Left lung (tissue), 10 donors: Measurements from ENCODE around the gene OCRL. TPM values are rescaled to one million over a fixed set of nuclear protein-coding genes. Genes with fewer than 3 reads are reported as not detected.

ENCODE experiments used
- ATAC-seq: fragments of 200-7000 bp; cut with Tn5 transposase; one replicate; pipeline ENCODE4 v1.9.1; 2020; ENCODE audit warnings: moderate library complexity
- DNase-seq, 4 donors: peaks; one replicate each; pipeline ENCODE4 v3.0.0-alpha.2; 2013 to 2020
- H3K27ac ChIP-seq, 2 donors: fragments of 200-600 bp; sonication (generic) in 1 of 2; one replicate each; pipeline versions ENCODE4 v1.5.0 to v1.8.0; 2020 to 2021
- H3K27me3 ChIP-seq, 2 donors: fragments of 200-600 bp; sonication (generic) in 1 of 2; one replicate each; pipeline versions ENCODE4 v1.5.0 to v1.8.0; 2020 to 2021
- H3K36me3 ChIP-seq, 2 donors: fragments of 200-600 bp; sonication (generic) in 1 of 2; one replicate each; pipeline versions ENCODE4 v1.5.0 to v1.8.0; 2020 to 2021
- H3K4me1 ChIP-seq, 2 donors: fragments of 200-600 bp; one replicate each; pipeline ENCODE4 v1.8.0; 2021
- H3K4me3 ChIP-seq, 2 donors: fragments of 200-600 bp; sonication (generic) in 1 of 2; one replicate each; pipeline versions ENCODE4 v1.5.0 to v1.8.0; 2020 to 2021; ENCODE audit warnings: mild to moderate bottlenecking in 1 of 2
- H3K9me3 ChIP-seq, 2 donors: fragments of 200-600 bp; sonication (generic) in 1 of 2; one replicate each; pipeline versions ENCODE4 v1.5.0 to v1.8.0; 2020 to 2021
- CTCF ChIP-seq, 2 donors: fragments of 200-600 bp; sonication (generic) in 1 of 2; IDR thresholded peaks; one replicate each; pipeline versions ENCODE4 v1.5.0 to v1.8.0; 2021; ENCODE audit warnings: antibody characterized with exemption in 2 of 2
- intact Hi-C, 2 donors: fragments of 100-400 bp; cut with DNase I; formaldehyde crosslinking; loops; one replicate each; pipeline versions ENCODE4 v1.11.2 to v1.14.2; 2022
- polyA plus RNA-seq, 6 donors: library from polyadenylated mRNA; unstranded; fragments of 120-200 nt; gene quantifications; one replicate each; pipeline ENCODE4 v1.2.1, GENCODE V29; 2013; ENCODE audit not compliant: insufficient read length in 6 of 6
- total RNA-seq, 2 donors: library from RNA; stranded (reverse); fragmentation: NEBNext Ultra II Directional; extraction: Animal tissue kit (Norgen Biotek cat#: 25700); gene quantifications; one replicate each; pipeline ENCODE4 v1.2.1, GENCODE V29; 2021
- donor health status: DM: no; HTN: yes; CAD: no.
- donor health status: DM: no; HTN: no; CAD: no.

Gene OCRL
- total and polyA plus RNA-seq, 8 donors, result 21.3 to 30.2 (median 27.5) TPM

GRCh38 chrX:129495900-129496299 is 44.2 kb upstream of the OCRL start:
- no peak for DNase-seq
- intact Hi-C loops, result no loop called here
- no peak for ATAC-seq
- H3K27ac ChIP-seq, result no peak overlapping the region
- no peak overlapping the region for H3K4me3 ChIP-seq
- H3K4me1 ChIP-seq, result no peaks in the 10 kb centered on the region
- no peaks in the 10 kb centered on the region for H3K9me3 ChIP-seq
- no peaks in the 10 kb centered on the region for H3K27me3 ChIP-seq
- H3K36me3 ChIP-seq, result no peaks in the 10 kb centered on the region
- no peak for TF ChIP-seq CTCF (IDR thresholded peaks at IDR 0.05)

- H3K27me3 ChIP-seq, result no peaks in the 10 kb centered on the region
- TF ChIP-seq CTCF (IDR thresholded peaks at IDR 0.05), result no peak
- H3K27ac ChIP-seq, result no peak overlapping the region
- H3K9me3 ChIP-seq, result no peaks in the 10 kb centered on the region
- ATAC-seq (no peak), DNase-seq (no peak)
- H3K4me3 ChIP-seq, result no peak overlapping the region
- no peaks in the 10 kb centered on the region for H3K36me3 ChIP-seq
- no peaks in the 10 kb centered on the region for H3K4me1 ChIP-seq
- intact Hi-C loops, result no loop called here
Observed at GRCh38 chrX:129496625-129497024, 43.4 kb upstream of the OCRL start.

GRCh38 chrX:129497146-129497843 is 42.8 kb upstream of the OCRL start:
- ATAC-seq, result no peak
- H3K4me1 ChIP-seq, result no peaks in the 10 kb centered on the region
- intact Hi-C loops, result no loop called here
- H3K27me3 ChIP-seq, result no peaks in the 10 kb centered on the region
- DNase-seq, result no peak
- no peak overlapping the region for H3K4me3 ChIP-seq
- H3K27ac ChIP-seq, result no peak overlapping the region
- H3K36me3 ChIP-seq, result no peaks in the 10 kb centered on the region
- no peak for TF ChIP-seq CTCF (IDR thresholded peaks at IDR 0.05)
- no peaks in the 10 kb centered on the region for H3K9me3 ChIP-seq

DNA sequence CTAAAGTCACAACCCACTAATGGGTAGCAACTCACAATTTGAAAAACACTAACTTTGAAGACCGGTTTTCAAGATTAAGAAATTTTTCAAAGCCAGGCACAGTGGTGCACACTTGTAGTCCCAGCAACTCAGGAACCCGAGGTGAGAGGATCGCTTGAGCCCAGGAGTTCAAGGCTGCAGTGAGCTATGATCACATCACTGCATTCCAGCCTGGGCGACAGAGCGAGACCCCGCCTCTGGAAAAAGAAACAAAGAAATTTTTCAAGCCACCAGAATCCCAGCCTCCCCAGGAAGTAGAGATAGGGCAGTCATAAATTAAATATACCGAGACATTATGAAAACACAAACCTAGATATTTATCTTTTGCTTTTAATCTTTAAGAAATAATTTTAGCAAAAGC is 29.7 kb upstream of the OCRL start:
- no peak for DNase-seq
- no peak overlapping the region for H3K27ac ChIP-seq
- intact Hi-C loops, result no loop called here
- no peaks in the 10 kb centered on the region for H3K9me3 ChIP-seq
- ATAC-seq, result no peak
- no peak overlapping the region for H3K4me3 ChIP-seq
- H3K27me3 ChIP-seq, result no peaks in the 10 kb centered on the region
- no peaks in the 10 kb centered on the region for H3K4me1 ChIP-seq
- H3K36me3 ChIP-seq, result peaks cover 0 to 4% of the 10 kb centered on the region in 2 donors
- TF ChIP-seq CTCF (IDR thresholded peaks at IDR 0.05), result no peak

DNA sequence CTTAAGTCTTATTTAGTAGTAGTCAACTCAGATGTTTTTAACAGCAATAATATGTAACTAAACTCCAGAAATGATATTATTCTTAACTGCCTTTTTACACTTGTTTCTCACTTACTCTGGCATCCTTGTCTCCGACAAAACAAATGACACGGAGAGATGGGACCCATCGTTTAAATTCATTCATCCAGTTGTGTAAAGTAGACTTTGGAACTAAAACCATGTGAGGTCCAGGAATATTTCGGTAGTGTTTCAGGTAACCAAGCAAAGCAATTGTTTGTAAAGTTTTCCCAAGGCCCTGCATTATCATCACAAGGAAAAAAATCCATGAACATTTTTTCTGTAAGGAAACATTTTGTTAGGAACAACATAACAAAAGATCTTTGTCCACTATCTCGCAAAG is 28.4 kb upstream of the OCRL start:
- no peak for ATAC-seq
- no peak for TF ChIP-seq CTCF (IDR thresholded peaks at IDR 0.05)
- Histone ChIP-seq H3K27me3 (no peaks in the 10 kb centered on the region), H3K27ac (no peak overlapping the region), H3K4me3 (no peak overlapping the region), H3K36me3 (no peaks in the 10 kb centered on the region), H3K4me1 (no peaks in the 10 kb centered on the region), H3K9me3 (no peaks in the 10 kb centered on the region)
- DNase-seq, result no peak
- intact Hi-C loops, result no loop called here
